ENCODE measurements around the gene ATOSA.

ATOSA gene

GRCh38 chr15:52689562-52689961, 10.4 kb upstream of the ATOSA start:
- no peak for DNase-seq (ENCODE audit: low read depth)
- no peak for TF ChIP-seq CTCF (conservative IDR thresholded peaks at IDR 0.05; ENCODE audit: low read depth, low read length)
- H3K4me3 ChIP-seq (ENCODE audit: low read depth, low read length), result no peak overlapping the region

GRCh38 chr15:52683580-52683979, 4.4 kb upstream of the ATOSA start:
- DNase-seq (ENCODE audit: low read depth), result no peak
- no peak overlapping the region for H3K4me3 ChIP-seq (ENCODE audit: low read depth, low read length)
- no peak for TF ChIP-seq CTCF (conservative IDR thresholded peaks at IDR 0.05; ENCODE audit: low read depth, low read length)

GRCh38 chr15:52682781-52683180, 3.6 kb upstream of the ATOSA start:
- H3K4me3 ChIP-seq (ENCODE audit: low read depth, low read length), result no peak overlapping the region
- no peak for TF ChIP-seq CTCF (conservative IDR thresholded peaks at IDR 0.05; ENCODE audit: low read depth, low read length)
- DNase-seq (ENCODE audit: low read depth), result no peak

- no peak for TF ChIP-seq CTCF (conservative IDR thresholded peaks at IDR 0.05; ENCODE audit: low read depth, low read length)
- no peak overlapping the region for H3K4me3 ChIP-seq (ENCODE audit: low read depth, low read length)
- no peak for DNase-seq (ENCODE audit: low read depth)
Measured at GRCh38 chr15:52682200-52682599, 3.0 kb upstream of the ATOSA start.

- no peak for DNase-seq (ENCODE audit: low read depth)
- TF ChIP-seq CTCF (conservative IDR thresholded peaks at IDR 0.05; ENCODE audit: low read depth, low read length), result no peak
- no peak overlapping the region for H3K4me3 ChIP-seq (ENCODE audit: low read depth, low read length)
Measured at GRCh38 chr15:52681441-52681840, 2.3 kb upstream of the ATOSA start.

- H3K4me3 ChIP-seq (ENCODE audit: low read depth, low read length), result no peak overlapping the region
- TF ChIP-seq CTCF (conservative IDR thresholded peaks at IDR 0.05; ENCODE audit: low read depth, low read length), result no peak
- no peak for DNase-seq (ENCODE audit: low read depth)
Measured at GRCh38 chr15:52680761-52681160, 1.6 kb upstream of the ATOSA start.

- H3K4me3 ChIP-seq (ENCODE audit: low read depth, low read length), result peak overlapping the region; percentile 95
- no peak for TF ChIP-seq CTCF (conservative IDR thresholded peaks at IDR 0.05; ENCODE audit: low read depth, low read length)
- peak; percentile 33 for DNase-seq (ENCODE audit: low read depth)
Measured at GRCh38 chr15:52680041-52680391, 828 bp upstream of the ATOSA start.
